HepG2 (cell line): ENCODE measurements around the gene KIF26B. TPM values are rescaled to one million over a fixed set of nuclear protein-coding genes. Genes with fewer than 3 reads are reported as not detected.
A peak's percentile ranks its signal among the peaks of the same experiment; 100 is the strongest.

ENCODE experiments used
- ATAC-seq: fragments of 200-7000 bp; cut with Tn5 transposase; 3 replicates; pipeline ENCODE4 v1.9.1; 2020; ENCODE audit warnings: mild to moderate bottlenecking, moderate library complexity
- BruUV-seq: library from RNA; stranded (reverse); fragments of 400-500 nt; replicated peaks from 2 replicates; lab custom pipeline; 2021; lab: Mats Ljungman, UMichigan
- CTCF ChIA-PET: fragments of 300-600 bp; formaldehyde crosslinking; extraction: SDS; loops from one replicate; lab custom pipeline; 2021; ENCODE audit warnings: low total read pairs, inconsistent platforms, low intra/inter-chr PET ratio; lab: Yijun Ruan, JAX
- POLR2A ChIA-PET: fragments of 350-600 bp; sonication (Branson Sonifier 250); formaldehyde crosslinking; loops from one replicate; lab custom pipeline; 2020; ENCODE audit warnings: antibody characterized with exemption, inconsistent platforms; lab: Yijun Ruan, JAX
- DNase-seq: peaks from one replicate; pipeline ENCODE4 v3.0.0-alpha.2; 2015; ENCODE audit warnings: low spot score
- FAIRE-seq: peaks from 3 replicates; lab custom pipeline; 2011; peaks lifted over from hg19 to GRCh38; lab: Jason Lieb, UNC
- H2AFZ ChIP-seq: one replicate; pipeline ENCODE4 v1.6.1; 2011; ENCODE audit warnings: low read length, inconsistent platforms
- H3K27ac ChIP-seq: fragments of 300-600 bp; 3 replicates; pipeline ENCODE4 v1.8.0; 2011; ENCODE audit warnings: mixed run types, mild to moderate bottlenecking, mixed read lengths, low read length, inconsistent platforms; ENCODE audit not compliant: insufficient read depth; ENCODE audit errors: extremely low read length
- H3K27me3 ChIP-seq, 2 experiments: fragments of 200-600 bp in 1 of 2; 2 replicates in 1 of 2; 3 replicates in 1 of 2; pipeline versions ENCODE4 v1.6.0 to v1.8.0; 2011; ENCODE audit warnings: low read length in 2 of 2, mild to moderate bottlenecking in 2 of 2, moderate library complexity in 2 of 2, inconsistent platforms in 1 of 2; ENCODE audit not compliant: insufficient read depth in 2 of 2, control insufficient read depth in 1 of 2
- H3K36me3 ChIP-seq, 2 experiments: fragments of 200-600 bp in 1 of 2; replicated peaks in 1 of 2; 2 replicates in 1 of 2; 3 replicates in 1 of 2; pipeline versions ENCODE4 v1.5.1 to v1.8.0; 2011; ENCODE audit warnings: low read length in 2 of 2, inconsistent platforms in 1 of 2; ENCODE audit not compliant: insufficient read depth in 2 of 2, control insufficient read depth in 1 of 2
- H3K4me1 ChIP-seq: 2 replicates; pipeline ENCODE4 v1.5.1; 2012; ENCODE audit warnings: low read length, inconsistent platforms; ENCODE audit not compliant: insufficient read depth
- H3K4me2 ChIP-seq: 2 replicates; pipeline ENCODE4 v1.6.0; 2011; ENCODE audit warnings: low read depth, low read length, inconsistent platforms
- H3K4me3 ChIP-seq, 3 experiments: fragments of 200-600 bp in 1 of 3; sonication (generic), shearing (Covaris generic) in 1 of 3; replicated peaks in 1 of 3; 2 replicates each; pipeline ENCODE4 v1.5.1; 2011 to 2016; ENCODE audit warnings: low read length in 3 of 3, inconsistent platforms in 2 of 3, low read depth in 2 of 3, mild to moderate bottlenecking in 2 of 3, control low read depth in 1 of 3, mixed read lengths in 1 of 3; ENCODE audit not compliant: insufficient read depth in 1 of 3
- H3K79me2 ChIP-seq: one replicate; pipeline ENCODE4 v1.6.1; 2011; ENCODE audit warnings: low read length, inconsistent platforms; ENCODE audit not compliant: insufficient read depth
- H3K9ac ChIP-seq: 2 replicates; pipeline ENCODE4 v1.6.0; 2011; ENCODE audit warnings: mild to moderate bottlenecking, low read depth, low read length, inconsistent platforms; ENCODE audit not compliant: insufficient read depth
- H3K9me3 ChIP-seq: 2 replicates; pipeline ENCODE4 v1.5.1; 2012; ENCODE audit warnings: mild to moderate bottlenecking, low read length
- H4K20me1 ChIP-seq: 2 replicates; pipeline ENCODE4 v1.6.0; 2011; ENCODE audit warnings: inconsistent platforms, mild to moderate bottlenecking, low read length, moderate library complexity; ENCODE audit not compliant: insufficient read depth
- CBX2 ChIP-seq, 2 experiments: fragments of 200-600 bp in 1 of 2; sonication (generic); formaldehyde crosslinking in 1 of 2; IDR thresholded peaks; 2 replicates each; pipeline versions ENCODE4 v1.7.0 to v1.8.1; 2018 to 2022; ENCODE audit warnings: low read depth in 2 of 2, low read length in 1 of 2, mild to moderate bottlenecking in 1 of 2, missing genetic modification reagents in 1 of 2
- CENPX ChIP-seq: sonication (generic); formaldehyde crosslinking; IDR thresholded peaks from 2 replicates; pipeline ENCODE4 v1.9.0; 2021; ENCODE audit warnings: mild to moderate bottlenecking, missing genetic modification reagents, moderate library complexity
- EZH2 ChIP-seq: conservative IDR thresholded peaks from 2 replicates; pipeline ENCODE4 v1.6.1; 2012; ENCODE audit warnings: mild to moderate bottlenecking, low read depth, low read length, moderate library complexity
- FOXK2 ChIP-seq: fragments of 450-650 bp; IDR thresholded peaks from 2 replicates; pipeline ENCODE4 v1.6.1; 2016
- PITX1 ChIP-seq: sonication (generic); formaldehyde crosslinking; IDR thresholded peaks from 2 replicates; pipeline ENCODE4 v1.5.1; 2020; ENCODE audit warnings: mild to moderate bottlenecking, missing genetic modification reagents
- PPARG ChIP-seq: conservative IDR thresholded peaks from 2 replicates; pipeline ENCODE4 v1.6.1; 2016; ENCODE audit warnings: missing biosample characterization, missing genetic modification reagents
- SOX6 ChIP-seq, 2 experiments: fragments of 450-650 bp in 1 of 2; sonication (generic) in 1 of 2; formaldehyde crosslinking in 1 of 2; IDR thresholded peaks; 2 replicates each; pipeline versions ENCODE4 v1.4.0 to v1.6.1; 2017 to 2020; ENCODE audit warnings: antibody characterized with exemption in 1 of 2, mild to moderate bottlenecking in 1 of 2, missing genetic modification reagents in 1 of 2
- TBP ChIP-seq: sonication (generic); formaldehyde crosslinking; IDR thresholded peaks from 2 replicates; pipeline ENCODE4 v1.5.0; 2020; ENCODE audit warnings: missing genetic modification reagents
- ZFP82 ChIP-seq: sonication (generic); formaldehyde crosslinking; IDR thresholded peaks from 2 replicates; pipeline ENCODE4 v1.5.1; 2020; ENCODE audit warnings: mild to moderate bottlenecking, missing genetic modification reagents, borderline replicate concordance
- ZSCAN29 ChIP-seq: sonication (generic); formaldehyde crosslinking; conservative IDR thresholded peaks from 2 replicates; pipeline ENCODE4 v1.4.0; 2020; ENCODE audit warnings: mild to moderate bottlenecking, missing genetic modification reagents
- WGBS: methylation state at CpG from one replicate; pipeline ENCODE4 v1.1.6; 2017; ENCODE audit warnings: low lambda C conversion rate; 5-methylcytosine and 5-hydroxymethylcytosine counted together
- in situ Hi-C: cut with HindIII; loops from 2 replicates; pipeline ENCODE4 v1.10.0; 2017; ENCODE audit warnings: low pct_unique_long_range_greater_than_20kb; ENCODE audit not compliant: extremely low pct_ligation_motif_present
- intact Hi-C: fragments of 100-400 bp; cut with micrococcal nuclease; formaldehyde crosslinking; loops from one replicate; pipeline ENCODE4 v1.10.0; 2022; ENCODE audit not compliant: unreplicated experiment
- polyA plus RNA-seq, 8 experiments: library from polyadenylated mRNA; depleted of rRNA in 3 of 8; stranded (reverse) in 7 of 8; unstranded in 1 of 8; fragments of >200 nt; fragmentation: Illumina TruSeq in 4 of 8; extraction: Trizol in 4 of 8; gene quantifications; 2 replicates each; pipeline versions ENCODE4 v1.2.1 to v1.2.3, GENCODE V29; 2011 to 2016; ENCODE audit warnings: low read depth in 4 of 8, missing spikeins in 1 of 8, mixed read lengths in 1 of 8; ENCODE audit not compliant: insufficient read depth in 1 of 8
- total RNA-seq, 5 experiments: library from RNA; depleted of rRNA; stranded (reverse); fragments of >200 nt; fragmentation: Illumina TruSeq; extraction: Trizol; gene quantifications; 2 replicates each; pipeline ENCODE4 v1.2.3, GENCODE V29; 2016; ENCODE audit warnings: low read depth in 1 of 5
- TF ChIP-seq, protein P1 (sequence below): sonication (generic); formaldehyde crosslinking; IDR thresholded peaks from 2 replicates; pipeline ENCODE4 v1.4.0; 2020; ENCODE audit warnings: low read depth, mild to moderate bottlenecking, missing genetic modification reagents
- TF ChIP-seq, protein P2 (sequence below): IDR thresholded peaks from 2 replicates; pipeline ENCODE4 v1.6.1; 2016; ENCODE audit warnings: mild to moderate bottlenecking

KIF26B gene
- total and polyA plus RNA-seq, 2 of the 13 experiments (the other 11 are each of a cell fraction or from before 2014, with no cell fraction given) = 0.08 to 0.09 TPM

- Histone ChIP-seq H4K20me1 (no peaks in the 10 kb centered on the region), H3K36me3 (no peaks in the 10 kb centered on the region), H3K4me1 (peaks cover 47% of the 10 kb centered on the region), H3K27me3 (peaks cover 14 to 66% of the 10 kb centered on the region in 2 experiments), H3K9me3 (no peaks in the 10 kb centered on the region), H3K4me2 (peak overlapping the region; percentile 85), H3K79me2 (no peaks in the 10 kb centered on the region), H3K4me3 (peak overlapping the region; percentile 54 to 73 (median 57)), H2AFZ (no peak overlapping the region), H3K27ac (no peak overlapping the region), H3K9ac (no peak overlapping the region)
- DNase-seq (no peak), FAIRE-seq (no peak), ATAC-seq (peak; percentile 47)
- WGBS = 1% methylated on average over 24 of the region's 57 CpGs
- CTCF ChIA-PET = interaction anchor here (2.4 kb wide), 1 partner anchor 122 kb away, joined by 10 read pairs; no protein-coding TSS in a partner anchor
- no TSS peak for BruUV-seq
- in situ Hi-C loops = loop anchor here (5.0 to 25.0 kb wide), 3 partner anchors 122 to 1332 kb away; no protein-coding TSS in a partner anchor
- intact Hi-C loops = loop anchor here (5.0 to 10.0 kb wide), 2 partner anchors 242 to 959 kb away; no protein-coding TSS in a partner anchor
- TF ChIP-seq PITX1 (CRISPR knock-in tag) (no peak), TBP (no peak), ZSCAN29 (CRISPR knock-in tag) (no peak), CENPX (CRISPR knock-in tag) (no peak), CBX2 (IDR thresholded peaks at IDR 0.05; ENCODE audit: low read depth, low read length) (peak; percentile 50; the same call in 1 of the 2 replicates), CBX2 (CRISPR knock-in tag; IDR thresholded peaks at IDR 0.05; ENCODE audit: low read depth) (no peak), SOX6 (IDR thresholded peaks at IDR 0.05) (no peak), SOX6 (CRISPR knock-in tag; IDR thresholded peaks at IDR 0.05) (0 out of 2 replicates have a peak, but pooled peaks have one; percentile 9), PPARG (no peak), FOXK2 (no peak), EZH2 (peak; percentile 11; the same call in 1 of the 2 replicates), ZFP82 (CRISPR knock-in tag) (no peak)
- TF ChIP-seq, protein P1, sequence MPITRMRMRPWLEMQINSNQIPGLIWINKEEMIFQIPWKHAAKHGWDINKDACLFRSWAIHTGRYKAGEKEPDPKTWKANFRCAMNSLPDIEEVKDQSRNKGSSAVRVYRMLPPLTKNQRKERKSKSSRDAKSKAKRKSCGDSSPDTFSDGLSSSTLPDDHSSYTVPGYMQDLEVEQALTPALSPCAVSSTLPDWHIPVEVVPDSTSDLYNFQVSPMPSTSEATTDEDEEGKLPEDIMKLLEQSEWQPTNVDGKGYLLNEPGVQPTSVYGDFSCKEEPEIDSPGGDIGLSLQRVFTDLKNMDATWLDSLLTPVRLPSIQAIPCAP (CRISPR knock-in tag) = no peak
- TF ChIP-seq, protein P2, sequence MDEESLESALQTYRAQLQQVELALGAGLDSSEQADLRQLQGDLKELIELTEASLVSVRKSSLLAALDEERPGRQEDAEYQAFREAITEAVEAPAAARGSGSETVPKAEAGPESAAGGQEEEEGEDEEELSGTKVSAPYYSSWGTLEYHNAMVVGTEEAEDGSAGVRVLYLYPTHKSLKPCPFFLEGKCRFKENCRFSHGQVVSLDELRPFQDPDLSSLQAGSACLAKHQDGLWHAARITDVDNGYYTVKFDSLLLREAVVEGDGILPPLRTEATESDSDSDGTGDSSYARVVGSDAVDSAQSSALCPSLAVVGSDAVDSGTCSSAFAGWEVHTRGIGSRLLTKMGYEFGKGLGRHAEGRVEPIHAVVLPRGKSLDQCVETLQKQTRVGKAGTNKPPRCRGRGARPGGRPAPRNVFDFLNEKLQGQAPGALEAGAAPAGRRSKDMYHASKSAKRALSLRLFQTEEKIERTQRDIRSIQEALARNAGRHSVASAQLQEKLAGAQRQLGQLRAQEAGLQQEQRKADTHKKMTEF (CRISPR knock-in tag) = 0 out of 2 replicates have a peak, but pooled peaks have one; percentile 8
- POLR2A ChIA-PET = no interaction called here
Measured at GRCh38 chr1:245155272-245156040, 671 bp downstream of the KIF26B start.
